ENCODE measurements around the gene HS3ST5. TPM values are rescaled to one million over a fixed set of nuclear protein-coding genes. Genes with fewer than 3 reads are reported as not detected.

The HS3ST5 gene
- total RNA-seq, 1 donor from 2014 or later, result not detected

- ChIA-PET CTCF (no interaction called here), POLR2A (no interaction called here)
- DNase-seq (no peak), ATAC-seq (ENCODE audit: low read depth) (no peak)
- H3K27ac Mint-ChIP-seq, result no peak overlapping the region
- H3K9me3 Mint-ChIP-seq, result no peaks in the 10 kb centered on the region
- H3K4me3 Mint-ChIP-seq, result no peak overlapping the region
- no peaks in the 10 kb centered on the region for H3K36me3 Mint-ChIP-seq (ENCODE audit: low read depth)
- H3K27me3 Mint-ChIP-seq, result no peaks in the 10 kb centered on the region
- no peak for TF ChIP-seq CTCF (IDR thresholded peaks at IDR 0.05)
- intact Hi-C loops (cut with micrococcal nuclease), result no loop called here
- H3K4me1 Mint-ChIP-seq, result no peaks in the 10 kb centered on the region
Measured at GRCh38 chr6:114159727-114160126, 183.1 kb downstream of the HS3ST5 start.

GRCh38 chr6:114158838-114159694, 183.8 kb downstream of the HS3ST5 start:
- Mint-ChIP-seq H3K4me1 (no peaks in the 10 kb centered on the region), H3K36me3 (ENCODE audit: low read depth) (no peaks in the 10 kb centered on the region), H3K27me3 (no peaks in the 10 kb centered on the region), H3K9me3 (no peaks in the 10 kb centered on the region), H3K27ac (no peak overlapping the region), H3K4me3 (no peak overlapping the region)
- ATAC-seq (ENCODE audit: low read depth), result no peak
- intact Hi-C loops (cut with micrococcal nuclease), result no loop called here
- CTCF ChIA-PET, result no interaction called here
- DNase-seq, result no peak
- TF ChIP-seq CTCF (IDR thresholded peaks at IDR 0.05), result no peak
- POLR2A ChIA-PET, result no interaction called here

GRCh38 chr6:114158411-114158810, 184.4 kb downstream of the HS3ST5 start:
- TF ChIP-seq CTCF (IDR thresholded peaks at IDR 0.05), result no peak
- no peaks in the 10 kb centered on the region for H3K27me3 Mint-ChIP-seq
- H3K9me3 Mint-ChIP-seq, result no peaks in the 10 kb centered on the region
- ChIA-PET POLR2A (no interaction called here), CTCF (no interaction called here)
- intact Hi-C loops (cut with micrococcal nuclease), result no loop called here
- no peak for ATAC-seq (ENCODE audit: low read depth)
- H3K27ac Mint-ChIP-seq, result no peak overlapping the region
- no peaks in the 10 kb centered on the region for H3K36me3 Mint-ChIP-seq (ENCODE audit: low read depth)
- no peak for DNase-seq
- no peak overlapping the region for H3K4me3 Mint-ChIP-seq
- H3K4me1 Mint-ChIP-seq, result no peaks in the 10 kb centered on the region

GRCh38 chr6:114157848-114158247, 185.0 kb downstream of the HS3ST5 start:
- H3K9me3 Mint-ChIP-seq, result no peaks in the 10 kb centered on the region
- TF ChIP-seq CTCF (IDR thresholded peaks at IDR 0.05), result no peak
- no peaks in the 10 kb centered on the region for H3K4me1 Mint-ChIP-seq
- intact Hi-C loops (cut with micrococcal nuclease), result no loop called here
- H3K27ac Mint-ChIP-seq, result no peak overlapping the region
- no peak overlapping the region for H3K4me3 Mint-ChIP-seq
- H3K36me3 Mint-ChIP-seq (ENCODE audit: low read depth), result no peaks in the 10 kb centered on the region
- DNase-seq (no peak), ATAC-seq (ENCODE audit: low read depth) (no peak)
- H3K27me3 Mint-ChIP-seq, result no peaks in the 10 kb centered on the region
- ChIA-PET POLR2A (no interaction called here), CTCF (no interaction called here)

- H3K4me3 Mint-ChIP-seq, result no peak overlapping the region
- H3K4me1 Mint-ChIP-seq, result no peaks in the 10 kb centered on the region
- POLR2A ChIA-PET, result no interaction called here
- no peak for TF ChIP-seq CTCF (IDR thresholded peaks at IDR 0.05)
- intact Hi-C loops (cut with micrococcal nuclease), result no loop called here
- ATAC-seq (ENCODE audit: low read depth) (no peak), DNase-seq (no peak)
- H3K27ac Mint-ChIP-seq, result no peak overlapping the region
- no peaks in the 10 kb centered on the region for H3K36me3 Mint-ChIP-seq (ENCODE audit: low read depth)
- H3K9me3 Mint-ChIP-seq, result no peaks in the 10 kb centered on the region
- CTCF ChIA-PET, result no interaction called here
- no peaks in the 10 kb centered on the region for H3K27me3 Mint-ChIP-seq
Measured at GRCh38 chr6:114155763-114156162, 187.1 kb downstream of the HS3ST5 start.
